Esophagus squamous epithelium (tissue), 4 donors: ENCODE data around the gene ZNF532.

Experiments used
- CTCF ChIP-seq, 6 experiments: fragments of 450-650 bp in 4 of 6; fragments of 200-600 bp in 2 of 6; sonication (generic) in 2 of 6; IDR thresholded peaks; one replicate each; pipeline ENCODE4 v1.5.1; 2016 to 2019; ENCODE audit warnings: antibody characterized with exemption in 6 of 6, mild to moderate bottlenecking in 4 of 6, moderate library complexity in 4 of 6
- POLR2A ChIP-seq, 4 donors: fragments of 450-650 bp; IDR thresholded peaks; one replicate each; pipeline ENCODE4 v1.6.1; 2017; ENCODE audit warnings: antibody characterized with exemption in 4 of 4, mild to moderate bottlenecking in 4 of 4, moderate library complexity in 3 of 4

DNA sequence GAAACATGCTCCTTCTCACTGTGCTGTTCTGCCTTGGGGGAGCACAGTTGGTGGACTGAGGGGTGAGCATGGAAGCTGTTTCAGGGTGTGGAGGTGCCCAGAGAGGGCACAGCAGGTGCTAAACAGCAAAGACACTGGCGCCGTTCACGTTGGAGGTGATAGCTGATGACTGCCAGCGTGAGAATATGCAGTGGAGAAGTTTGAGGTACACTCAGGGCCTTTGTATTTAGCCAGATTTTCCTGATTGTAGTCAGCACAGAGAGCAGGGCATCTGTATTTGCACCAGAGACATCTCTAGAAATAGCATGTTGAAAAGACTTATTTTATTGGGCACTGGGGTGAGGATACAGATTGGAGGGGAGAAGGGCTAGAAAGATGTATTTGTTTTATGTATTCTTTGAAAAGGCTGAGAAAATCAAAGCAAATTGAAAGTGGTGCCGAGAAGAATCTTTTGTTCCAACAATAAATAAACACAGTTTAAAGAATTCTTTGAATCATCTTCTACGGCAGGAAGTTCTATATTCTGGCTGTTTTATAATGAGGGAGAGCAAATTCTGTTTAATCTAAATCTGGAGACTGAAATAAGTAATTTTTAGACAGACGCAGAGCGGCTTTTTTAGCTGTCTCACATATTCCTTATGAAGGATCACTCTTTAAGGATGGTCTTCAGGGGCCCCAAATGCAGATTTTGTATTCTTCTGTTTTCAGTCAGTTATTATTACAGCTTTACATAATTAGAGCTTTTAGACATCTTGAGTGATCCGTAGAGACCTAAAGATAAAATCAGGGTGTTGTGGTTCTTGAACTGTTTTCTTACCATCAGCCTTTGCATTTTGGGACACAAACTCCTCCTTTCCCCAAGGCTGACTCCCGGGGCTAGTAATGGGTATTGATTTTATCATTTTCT lies 7.1 kb downstream of the ZNF532 start:
- TF ChIP-seq POLR2A (IDR thresholded peaks at IDR 0.05) (no peak), CTCF (IDR thresholded peaks at IDR 0.05) (no peak)
